Dendritic cell treated with granulocyte-macrophage colony-stimulating factor and Interleukin-4, amounts not matched to agents 40 ng/mL and 50 ng/mL, for 4 days (primary cell): ENCODE data around the gene EXD3.

Experiments used
- H3K27ac Mint-ChIP-seq: one replicate; pipeline ENCODE4 v1.8.0; 2022; ENCODE audit warnings: mild to moderate bottlenecking, mixed read lengths
- H3K27me3 Mint-ChIP-seq: one replicate; pipeline ENCODE4 v1.8.0; 2022; ENCODE audit warnings: mild to moderate bottlenecking, mixed read lengths
- H3K36me3 Mint-ChIP-seq: one replicate; pipeline ENCODE4 v1.8.0; 2022; ENCODE audit warnings: low read depth, mixed read lengths
- H3K4me1 Mint-ChIP-seq: one replicate; pipeline ENCODE4 v1.8.0; 2022; ENCODE audit warnings: low read depth, mixed read lengths
- H3K4me3 Mint-ChIP-seq: one replicate; pipeline ENCODE4 v1.8.0; 2022; ENCODE audit warnings: mild to moderate bottlenecking, moderate library complexity, mixed read lengths
- H3K9me3 Mint-ChIP-seq: one replicate; pipeline ENCODE4 v1.8.0; 2022; ENCODE audit warnings: mixed read lengths
- intact Hi-C: fragments of 100-400 bp; cut with micrococcal nuclease; formaldehyde crosslinking; loops from one replicate; pipeline ENCODE4 v1.15.0; 2022

The EXD3 gene

GRCh38 chr9:137303893-137304382 is 119.0 kb downstream of the EXD3 start:
- Mint-ChIP-seq H3K27me3 (peaks cover 69% of the 10 kb centered on the region), H3K4me3 (no peak overlapping the region), H3K27ac (peak overlapping the region; percentile 63), H3K4me1 (peaks cover 53% of the 10 kb centered on the region), H3K9me3 (no peaks in the 10 kb centered on the region), H3K36me3 (no peaks in the 10 kb centered on the region)
- intact Hi-C loops, result no loop called here

GRCh38 chr9:137303151-137303892 is 119.6 kb downstream of the EXD3 start:
- no peaks in the 10 kb centered on the region for H3K9me3 Mint-ChIP-seq
- no peaks in the 10 kb centered on the region for H3K36me3 Mint-ChIP-seq
- H3K27me3 Mint-ChIP-seq, result peaks cover 70% of the 10 kb centered on the region
- intact Hi-C loops, result no loop called here
- peak overlapping the region; percentile 23 for H3K4me3 Mint-ChIP-seq
- peaks cover 52% of the 10 kb centered on the region for H3K4me1 Mint-ChIP-seq
- H3K27ac Mint-ChIP-seq, result peak overlapping the region; percentile 63

GRCh38 chr9:137302449-137303150 is 120.4 kb downstream of the EXD3 start:
- Mint-ChIP-seq H3K4me1 (peaks cover 44% of the 10 kb centered on the region), H3K4me3 (peak overlapping the region; percentile 30)

GRCh38 chr9:137302118-137302448 is 120.9 kb downstream of the EXD3 start, which contains the start of gene NRARP:
Gene NRARP, minus strand, starts transcription at chr9:137302271. Its CDS starts 343 bp downstream, at chr9:137301928.
- Mint-ChIP-seq H3K4me3 (peak within 1 kb of the TSS; percentile 66), H3K9me3 (no peaks in the 10 kb centered on the region), H3K4me1 (peaks cover 39% of the 10 kb centered on the region), H3K27ac (peak within 1 kb of the TSS; percentile 63), H3K36me3 (no peaks in the 10 kb centered on the region), H3K27me3 (peaks cover 68% of the 10 kb centered on the region)
- intact Hi-C loops, result no loop called here

More at GRCh38 chr9:137302449-137303150, 120.4 kb downstream of the EXD3 start:
- H3K9me3 Mint-ChIP-seq, result no peaks in the 10 kb centered on the region
- intact Hi-C loops, result no loop called here
- peaks cover 68% of the 10 kb centered on the region for H3K27me3 Mint-ChIP-seq
- H3K27ac Mint-ChIP-seq, result peak overlapping the region; percentile 63
- H3K36me3 Mint-ChIP-seq, result no peaks in the 10 kb centered on the region

GRCh38 chr9:137301081-137301947 is 121.6 kb downstream of the EXD3 start:
- Mint-ChIP-seq H3K36me3 (no peaks in the 10 kb centered on the region), H3K4me3 (peak overlapping the region; percentile 66), H3K4me1 (peaks cover 37% of the 10 kb centered on the region), H3K27me3 (peaks cover 68% of the 10 kb centered on the region), H3K27ac (no peak overlapping the region), H3K9me3 (no peaks in the 10 kb centered on the region)
- intact Hi-C loops, result no loop called here

GRCh38 chr9:137300567-137301080 is 122.3 kb downstream of the EXD3 start:
- H3K27me3 Mint-ChIP-seq, result peaks cover 71% of the 10 kb centered on the region

GRCh38 chr9:137299938-137300337 is 123.0 kb downstream of the EXD3 start:
- peaks cover 29% of the 10 kb centered on the region for H3K4me1 Mint-ChIP-seq
- H3K36me3 Mint-ChIP-seq, result no peaks in the 10 kb centered on the region
- H3K27ac Mint-ChIP-seq, result no peak overlapping the region
- H3K4me3 Mint-ChIP-seq, result no peak overlapping the region
- intact Hi-C loops, result loop anchor here (10.0 kb wide), 1 partner anchor 225 kb away; no protein-coding TSS in a partner anchor
- peaks cover 68% of the 10 kb centered on the region for H3K27me3 Mint-ChIP-seq
- H3K9me3 Mint-ChIP-seq, result no peaks in the 10 kb centered on the region

More at GRCh38 chr9:137300567-137301080, 122.3 kb downstream of the EXD3 start:
- Mint-ChIP-seq H3K9me3 (no peaks in the 10 kb centered on the region), H3K36me3 (no peaks in the 10 kb centered on the region), H3K4me3 (peak overlapping the region; percentile 66), H3K4me1 (peaks cover 31% of the 10 kb centered on the region), H3K27ac (no peak overlapping the region)
- intact Hi-C loops, result no loop called here

- Mint-ChIP-seq H3K27me3 (peaks cover 69% of the 10 kb centered on the region), H3K27ac (peak overlapping the region; percentile 12), H3K9me3 (no peaks in the 10 kb centered on the region), H3K36me3 (peaks cover 5% of the 10 kb centered on the region), H3K4me1 (peaks cover 30% of the 10 kb centered on the region), H3K4me3 (no peak overlapping the region)
- intact Hi-C loops, result loop anchor here (10.0 kb wide), 1 partner anchor 226 kb away; no protein-coding TSS in a partner anchor
These were observed 123.8 kb downstream of the EXD3 start for GRCh38 chr9:137299203-137299565.

GRCh38 chr9:137298401-137299202 is 124.4 kb downstream of the EXD3 start:
- peaks cover 26% of the 10 kb centered on the region for H3K4me1 Mint-ChIP-seq
- H3K9me3 Mint-ChIP-seq, result no peaks in the 10 kb centered on the region
- no peak overlapping the region for H3K4me3 Mint-ChIP-seq
- intact Hi-C loops, result loop anchor here (10.0 kb wide), 1 partner anchor 226 kb away; no protein-coding TSS in a partner anchor
- peaks cover 5% of the 10 kb centered on the region for H3K36me3 Mint-ChIP-seq
- peaks cover 70% of the 10 kb centered on the region for H3K27me3 Mint-ChIP-seq
- H3K27ac Mint-ChIP-seq, result peak overlapping the region; percentile 12

GRCh38 chr9:137297966-137298365 is 125.0 kb downstream of the EXD3 start:
- Mint-ChIP-seq H3K9me3 (no peaks in the 10 kb centered on the region), H3K4me3 (no peak overlapping the region), H3K36me3 (peaks cover 5% of the 10 kb centered on the region), H3K27ac (no peak overlapping the region), H3K4me1 (peaks cover 21% of the 10 kb centered on the region), H3K27me3 (peaks cover 70% of the 10 kb centered on the region)
- intact Hi-C loops, result loop anchor here (10.0 kb wide), 1 partner anchor 227 kb away; no protein-coding TSS in a partner anchor

GRCh38 chr9:137296670-137297664 is 126.0 kb downstream of the EXD3 start:
- H3K9me3 Mint-ChIP-seq, result no peaks in the 10 kb centered on the region
- peaks cover 21% of the 10 kb centered on the region for H3K4me1 Mint-ChIP-seq
- peak overlapping the region; percentile 62 for H3K4me3 Mint-ChIP-seq
- intact Hi-C loops, result loop anchor here (10.0 kb wide), 1 partner anchor 228 kb away; no protein-coding TSS in a partner anchor
- peaks cover 5% of the 10 kb centered on the region for H3K36me3 Mint-ChIP-seq
- peaks cover 79% of the 10 kb centered on the region for H3K27me3 Mint-ChIP-seq
- H3K27ac Mint-ChIP-seq, result peak overlapping the region; percentile 54
